Heart left ventricle (tissue), 16 donors: ENCODE data around the gene FOXO6. TPM values are rescaled to one million over a fixed set of nuclear protein-coding genes. Genes with fewer than 3 reads are reported as not detected.

Experiments
- ATAC-seq, 4 donors: fragments of 200-7000 bp; cut with Tn5 transposase; one replicate each; pipeline ENCODE4 v1.9.1; 2020 to 2022; ENCODE audit warnings: moderate library complexity in 4 of 4, mild to moderate bottlenecking in 3 of 4, moderate number of reproducible peaks in 1 of 4
- DNase-seq, 5 donors: peaks; one replicate each; pipeline ENCODE4 v3.0.0-alpha.2; 2020
- H3K27ac ChIP-seq, 12 donors: fragments of 200-600 bp; sonication (generic) in 4 of 12; one replicate each; pipeline versions ENCODE4 v1.5.0 to v1.8.0; 2016 to 2022; ENCODE audit warnings: mild to moderate bottlenecking in 2 of 12
- H3K27me3 ChIP-seq, 9 donors: fragments of 200-600 bp; sonication (generic) in 2 of 9; one replicate each; pipeline versions ENCODE4 v1.5.1 to v1.8.0; 2016 to 2022; ENCODE audit warnings: mild to moderate bottlenecking in 3 of 9
- H3K36me3 ChIP-seq, 9 donors: fragments of 200-600 bp; sonication (generic) in 2 of 9; one replicate each; pipeline versions ENCODE4 v1.5.0 to v1.8.0; 2018 to 2022; ENCODE audit warnings: mild to moderate bottlenecking in 2 of 9
- H3K4me1 ChIP-seq, 12 donors: fragments of 200-600 bp; sonication (generic) in 4 of 12; one replicate each; pipeline versions ENCODE4 v1.5.0 to v1.8.0; 2016 to 2022; ENCODE audit warnings: mild to moderate bottlenecking in 3 of 12
- H3K4me3 ChIP-seq, 12 donors: fragments of 200-600 bp; sonication (generic) in 4 of 12; one replicate each; pipeline versions ENCODE4 v1.5.0 to v1.8.0; 2017 to 2022; ENCODE audit warnings: mild to moderate bottlenecking in 9 of 12, moderate library complexity in 4 of 12
- H3K9me3 ChIP-seq, 12 donors: fragments of 200-600 bp; sonication (generic) in 4 of 12; one replicate each; pipeline versions ENCODE4 v1.5.0 to v1.8.0; 2016 to 2022; ENCODE audit warnings: mild to moderate bottlenecking in 1 of 12
- CTCF ChIP-seq, 12 donors: fragments of 200-600 bp; sonication (generic) in 4 of 12; IDR thresholded peaks; one replicate each; pipeline versions ENCODE4 v1.5.0 to v1.8.0; 2018 to 2022; ENCODE audit warnings: antibody characterized with exemption in 12 of 12, mild to moderate bottlenecking in 5 of 12
- POLR2A ChIP-seq, 2 donors: fragments of 450-650 bp; IDR thresholded peaks; one replicate each; pipeline ENCODE4 v1.6.1; 2017; ENCODE audit warnings: antibody characterized with exemption in 2 of 2, mild to moderate bottlenecking in 2 of 2, moderate library complexity in 2 of 2
- WGBS, 4 donors: extraction: QIAGEN DNeasy Blood & Tissue Kit in 2 of 4; methylation state at CpG; one replicate each; pipeline versions ENCODE4 v1.1.5 to v1.1.7; 2013 to 2018; 5-methylcytosine and 5-hydroxymethylcytosine counted together
- intact Hi-C, 10 donors: fragments of 100-400 bp; cut with DNase I; formaldehyde crosslinking; loops; one replicate each; pipeline versions ENCODE4 v1.11.1 to v1.14.2; 2022
- polyA plus RNA-seq, 2 donors: library from polyadenylated mRNA; stranded (reverse); fragments of 200-250 nt; gene quantifications; one replicate each; pipeline ENCODE4 v1.2.3, GENCODE V29; 2013
- total RNA-seq, 9 donors: library from RNA; depleted of rRNA in 2 of 9; stranded (reverse); fragments of >200 nt in 2 of 9; fragmentation: NEBNext Ultra II Directional in 3 of 9; extraction: Animal tissue kit (Norgen Biotek cat#: 25700) in 3 of 9; gene quantifications; one replicate each; pipeline versions ENCODE4 v1.1.0 to v1.2.4, GENCODE V29; 2016 to 2023
- donor health status: ischemic (EF 13 %, LVEDD 7.1; RV severe dilation, severe dysfunction).
- donor health status: healthy with polysubstance abuse.
- donor health status: DM: no; HTN: yes; CAD: no.
- donor health status: DM: no; HTN: no; CAD: no.
- donor health status: ischemic (EF 25% LVEDD 6.9; RV normal size, moderate dysfunction).
- donor health status: ischemic (EF 25% LVEDD 5.7; RV mildly dilated, moderate dysfunction).
- donor health status: healthy.
- donor health status: DM: yes; HTN: yes; CAD: no.
- donor health status: ischemic (EF 35%, LVEDD 5.7; RV mildly dilated, moderate dysfunction).
- donor health status: nonischemic (EF 11% LVEDD 7.7; RV severe dilation, severe dysfunction).
- donor health status: DM: yes; HTN: yes; CAD: no.
- donor health status: PGD.
- donor health status: ischemic (EF 29% LVEDD 5.4; RV normal size, mild dysfunction).
- donor health status: nonischemic (EF 23%, LVEDD 6.1; RV moderate dilation, normal function).

FOXO6 gene
- total and polyA plus RNA-seq, 11 donors, result 0.69 to 4.8 (median 1.4) TPM

DNA sequence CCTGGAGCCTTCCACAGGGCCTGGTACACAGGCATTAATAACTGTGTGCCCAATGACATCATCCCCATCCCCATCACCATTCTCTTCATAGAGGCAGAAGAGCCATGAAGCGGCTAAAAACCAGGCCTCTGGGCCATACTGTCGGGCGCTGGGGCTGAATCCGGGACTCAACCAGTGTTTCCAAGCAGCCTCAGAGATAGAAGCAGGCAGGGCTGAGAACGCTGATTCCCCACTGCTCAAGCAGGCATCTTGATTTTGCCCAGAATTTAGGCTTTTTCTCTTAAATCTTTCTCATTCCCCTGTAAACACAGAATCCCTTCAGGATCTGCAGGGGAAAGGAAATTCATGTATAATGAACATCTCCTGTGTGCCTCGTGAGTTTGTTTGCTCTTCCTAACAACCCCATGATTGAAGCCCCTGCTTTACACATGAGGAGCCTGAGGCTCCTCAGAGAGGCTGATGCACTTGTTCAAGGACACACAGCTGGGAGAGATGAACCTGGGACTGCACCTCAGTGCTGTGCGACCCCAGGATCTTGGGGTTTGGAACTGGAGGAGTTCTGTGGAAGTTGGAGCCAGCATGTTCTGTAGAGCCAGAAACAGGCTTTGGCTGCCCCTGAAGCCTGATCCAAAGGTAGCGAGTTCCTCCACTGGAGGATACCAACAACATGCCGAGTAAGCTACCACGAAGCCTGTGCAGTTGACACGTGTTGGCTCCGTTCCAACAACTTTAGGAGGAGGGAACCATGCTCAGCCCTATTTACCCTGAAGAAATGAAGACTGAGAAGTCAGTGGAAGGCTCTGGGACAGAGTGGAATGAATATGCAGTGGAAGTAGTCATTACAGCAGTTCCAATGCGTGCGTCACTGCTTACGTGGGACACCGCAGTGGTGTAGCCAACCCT lies 67.8 kb downstream of the FOXO6 start:
- ATAC-seq, result no peak
- Histone ChIP-seq H3K27me3 (no peaks in the 10 kb centered on the region), H3K4me3 (no peak overlapping the region), H3K27ac (peak overlapping the region in 1 of 12 donors; percentile 58), H3K9me3 (no peaks in the 10 kb centered on the region), H3K4me1 (peaks cover 5 to 33% (median 21%) of the 10 kb centered on the region in 12 donors), H3K36me3 (no peaks in the 10 kb centered on the region)
- intact Hi-C loops, result loop anchor here in 1 of 10 donors (5.0 kb wide), 1 partner anchor 112 kb away; no protein-coding TSS in a partner anchor
- WGBS, 4 donors, result 77 to 85% (median 80%) methylated on average over 16 of the region's 16 CpGs
- TF ChIP-seq CTCF (IDR thresholded peaks at IDR 0.05), result no peak
- TF ChIP-seq POLR2A (IDR thresholded peaks at IDR 0.05), result no peak
- DNase-seq, result peak in 1 of 5 donors; percentile 14

DNA sequence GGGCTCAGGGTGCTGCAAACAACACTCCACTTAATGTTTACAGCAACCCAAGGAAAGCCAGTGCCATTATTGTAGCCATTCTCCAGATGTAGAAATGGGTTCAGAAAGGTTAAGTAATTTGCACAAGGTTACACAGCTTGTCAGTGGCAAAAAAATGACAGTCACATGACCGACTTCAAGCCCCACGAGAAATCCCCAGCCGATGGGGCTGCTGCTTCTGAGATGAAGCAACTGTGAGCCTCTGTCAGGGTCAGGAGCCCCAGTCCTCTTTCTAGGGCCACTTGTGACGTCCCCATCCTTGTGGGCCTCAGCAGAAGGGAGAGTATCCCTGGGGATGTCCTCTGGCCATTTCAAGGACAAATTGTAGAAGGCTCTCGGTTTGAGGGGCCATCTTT lies 68.4 kb downstream of the FOXO6 start:
- H3K36me3 ChIP-seq, result no peaks in the 10 kb centered on the region

DNA sequence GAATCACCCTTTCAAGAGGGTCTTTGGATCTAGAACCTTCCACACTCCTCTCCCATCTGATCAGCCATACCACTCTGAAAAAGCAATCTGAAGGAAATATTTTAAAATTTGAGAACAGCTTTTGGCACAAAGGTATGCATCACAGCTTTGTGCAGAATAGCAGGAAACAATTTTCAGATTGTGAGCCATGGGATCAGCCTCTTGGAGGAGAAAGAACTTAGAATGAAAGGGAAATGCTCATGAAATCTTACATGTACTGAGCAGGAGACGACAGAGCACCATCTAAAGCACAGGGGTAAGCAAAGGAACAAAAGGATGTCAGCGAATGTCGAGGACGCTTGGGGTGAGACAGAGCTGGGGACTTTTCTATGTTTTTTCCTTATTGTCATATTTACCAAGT lies 68.8 kb downstream of the FOXO6 start:
- no peak overlapping the region for H3K4me3 ChIP-seq
- no peak for DNase-seq
- H3K27ac ChIP-seq, result no peak overlapping the region
- TF ChIP-seq POLR2A (IDR thresholded peaks at IDR 0.05), result no peak
- TF ChIP-seq CTCF (IDR thresholded peaks at IDR 0.05), result no peak
- H3K4me1 ChIP-seq, result peaks cover 5 to 33% (median 21%) of the 10 kb centered on the region in 12 donors
- WGBS, 4 donors, result 76 to 83% (median 77%) methylated on average over 4 of the region's 4 CpGs
- intact Hi-C loops, result loop anchor here in 7 of 10 donors (5.0 kb wide), 3 partner anchors 67 to 163 kb away; no protein-coding TSS in a partner anchor
- no peaks in the 10 kb centered on the region for H3K36me3 ChIP-seq
- no peak for ATAC-seq
- H3K27me3 ChIP-seq, result peaks cover 0 to 5% (median 0%) of the 10 kb centered on the region in 9 donors
- no peaks in the 10 kb centered on the region for H3K9me3 ChIP-seq

More for the DNA sequence above, 68.4 kb downstream of the FOXO6 start:
- ATAC-seq, result no peak
- intact Hi-C loops, result loop anchor here in 7 of 10 donors (5.0 kb wide), 4 partner anchors 68 to 162 kb away; no protein-coding TSS in a partner anchor
- peak in 1 of 5 donors; percentile 14 for DNase-seq
- no peak for TF ChIP-seq POLR2A (IDR thresholded peaks at IDR 0.05)
- no peak for TF ChIP-seq CTCF (IDR thresholded peaks at IDR 0.05)
- H3K27me3 ChIP-seq, result peaks cover 0 to 1% (median 0%) of the 10 kb centered on the region in 9 donors
- no peak overlapping the region for H3K27ac ChIP-seq
- H3K4me1 ChIP-seq, result peaks cover 5 to 33% (median 21%) of the 10 kb centered on the region in 12 donors
- 59 to 69% (median 62%) methylated on average over 5 of the region's 5 CpGs for WGBS, 4 donors
- no peak overlapping the region for H3K4me3 ChIP-seq
- no peaks in the 10 kb centered on the region for H3K9me3 ChIP-seq

DNA sequence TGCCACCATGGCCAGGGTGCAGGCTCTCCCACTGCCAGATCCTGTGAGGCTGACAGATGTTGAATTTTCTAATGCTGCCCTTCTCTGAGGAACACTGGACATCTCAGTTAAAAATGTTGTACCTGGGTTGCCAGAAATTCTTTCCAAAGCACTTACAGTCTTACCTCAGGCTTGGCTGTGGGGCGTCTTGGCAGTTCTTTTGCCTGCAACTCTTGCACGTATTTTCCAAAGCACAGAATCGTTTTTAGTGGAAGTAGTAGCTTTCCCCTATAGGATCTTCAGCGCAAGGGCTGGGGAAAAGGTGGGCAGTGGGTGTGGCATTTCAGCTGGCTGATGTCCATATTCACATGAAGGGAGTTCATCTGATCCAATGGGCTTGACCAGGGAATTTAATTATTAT lies 69.3 kb downstream of the FOXO6 start:
- Histone ChIP-seq H3K36me3 (no peaks in the 10 kb centered on the region), H3K4me1 (peaks cover 5 to 36% (median 22%) of the 10 kb centered on the region in 12 donors), H3K27me3 (peaks cover 0 to 9% (median 0%) of the 10 kb centered on the region in 9 donors), H3K27ac (no peak overlapping the region), H3K9me3 (no peaks in the 10 kb centered on the region), H3K4me3 (no peak overlapping the region)
- TF ChIP-seq CTCF (IDR thresholded peaks at IDR 0.05) (no peak), POLR2A (IDR thresholded peaks at IDR 0.05) (no peak)
- DNase-seq (no peak), ATAC-seq (no peak)
- intact Hi-C loops, result loop anchor here in 7 of 10 donors (5.0 kb wide), 3 partner anchors 67 to 163 kb away; no protein-coding TSS in a partner anchor
- 54 to 75% (median 64%) methylated on average over 4 of the region's 4 CpGs for WGBS, 4 donors
